Measurements from ENCODE around the gene ABCA3.

DNA sequence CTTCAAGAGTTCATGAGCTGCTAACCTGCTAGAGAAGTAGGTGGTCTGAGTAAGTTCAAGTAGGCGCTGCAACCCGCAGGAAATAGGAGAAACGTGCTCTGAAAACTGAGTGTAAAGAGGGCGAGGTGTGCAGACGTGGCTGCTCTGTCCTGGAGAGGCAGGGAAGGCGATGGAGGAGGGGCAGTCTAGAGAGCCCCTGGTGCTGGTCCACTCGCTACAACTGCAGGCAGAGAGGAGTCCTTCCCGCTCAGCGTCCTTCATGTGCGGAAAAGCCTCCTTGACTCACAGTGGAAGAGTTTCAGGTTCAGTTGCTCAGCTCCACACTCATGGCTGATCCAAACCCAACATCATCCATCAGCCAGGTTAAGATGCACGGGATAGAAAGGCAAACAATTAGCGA, 12.1 kb downstream of the ABCA3 start:
- TF ChIP-seq CTCF (IDR thresholded peaks at IDR 0.05; ENCODE audit: low read depth, low read length) (no peak), POLR2A (IDR thresholded peaks at IDR 0.05; ENCODE audit: extremely low read depth, insufficient read length) (no peak)
